ENCODE results near the gene ARHGAP28. TPM values are rescaled to one million over a fixed set of nuclear protein-coding genes. Genes with fewer than 3 reads are reported as not detected.
A peak's percentile ranks its signal among the peaks of the same experiment; 100 is the strongest.

ARHGAP28 gene
- total RNA-seq, 1 experiment from 2014 or later, result 9.2 TPM

- H2AK5ac ChIP-seq (ENCODE audit: insufficient read length, low read length), result no peak overlapping the region
- H4K8ac ChIP-seq (replicated peaks; ENCODE audit: insufficient read length, low read depth, low read length), result no peak overlapping the region
- peaks cover 39 to 52% of the 10 kb centered on the region in 2 experiments for H3K4me1 Mint-ChIP-seq
- no CpG with 5 or more reads among the region's 2 CpGs for WGBS (ENCODE audit: extremely low coverage, insufficient read length, low lambda C conversion rate)
- H3K18ac ChIP-seq (ENCODE audit: insufficient read length, low read depth, low read length), result no peak overlapping the region
- H2BK12ac ChIP-seq (ENCODE audit: insufficient read length, low read depth, low read length), result no peak overlapping the region
- H3K27me3 Mint-ChIP-seq (ENCODE audit: low read depth), result no peaks in the 10 kb centered on the region
- no peak overlapping the region for H2AFZ ChIP-seq (ENCODE audit: low read length)
- TF ChIP-seq, protein P1, sequence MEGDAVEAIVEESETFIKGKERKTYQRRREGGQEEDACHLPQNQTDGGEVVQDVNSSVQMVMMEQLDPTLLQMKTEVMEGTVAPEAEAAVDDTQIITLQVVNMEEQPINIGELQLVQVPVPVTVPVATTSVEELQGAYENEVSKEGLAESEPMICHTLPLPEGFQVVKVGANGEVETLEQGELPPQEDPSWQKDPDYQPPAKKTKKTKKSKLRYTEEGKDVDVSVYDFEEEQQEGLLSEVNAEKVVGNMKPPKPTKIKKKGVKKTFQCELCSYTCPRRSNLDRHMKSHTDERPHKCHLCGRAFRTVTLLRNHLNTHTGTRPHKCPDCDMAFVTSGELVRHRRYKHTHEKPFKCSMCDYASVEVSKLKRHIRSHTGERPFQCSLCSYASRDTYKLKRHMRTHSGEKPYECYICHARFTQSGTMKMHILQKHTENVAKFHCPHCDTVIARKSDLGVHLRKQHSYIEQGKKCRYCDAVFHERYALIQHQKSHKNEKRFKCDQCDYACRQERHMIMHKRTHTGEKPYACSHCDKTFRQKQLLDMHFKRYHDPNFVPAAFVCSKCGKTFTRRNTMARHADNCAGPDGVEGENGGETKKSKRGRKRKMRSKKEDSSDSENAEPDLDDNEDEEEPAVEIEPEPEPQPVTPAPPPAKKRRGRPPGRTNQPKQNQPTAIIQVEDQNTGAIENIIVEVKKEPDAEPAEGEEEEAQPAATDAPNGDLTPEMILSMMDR (conservative IDR thresholded peaks at IDR 0.05), result no peak
- H3K14ac ChIP-seq (ENCODE audit: insufficient read depth, low read length), result no peak overlapping the region
- H4K5ac ChIP-seq (ENCODE audit: insufficient read length, low read depth, low read length), result no peak overlapping the region
- H4K91ac ChIP-seq (ENCODE audit: insufficient read length, low read depth, low read length), result no peak overlapping the region
- no peaks in the 10 kb centered on the region for H3K79me1 ChIP-seq (ENCODE audit: insufficient read depth, low read depth, low read length, poor library complexity, severe bottlenecking)
- H2BK120ac ChIP-seq (ENCODE audit: low read depth, low read length, poor library complexity, severe bottlenecking), result no peak overlapping the region
- no peak for DNase-seq
- no peak overlapping the region for H3K4me3 Mint-ChIP-seq
- H3K9me3 Mint-ChIP-seq, result no peaks in the 10 kb centered on the region
- no peaks in the 10 kb centered on the region for H3K23me2 ChIP-seq (ENCODE audit: insufficient read length, low read depth, low read length, poor library complexity, severe bottlenecking)
- no peaks in the 10 kb centered on the region for H4K20me1 ChIP-seq (ENCODE audit: control insufficient read depth, insufficient read depth, insufficient read length)
- H2BK15ac ChIP-seq (ENCODE audit: low read depth, low read length), result no peak overlapping the region
- no peak overlapping the region for H2BK5ac ChIP-seq (ENCODE audit: insufficient read length, low read length)
- H3K23ac ChIP-seq (ENCODE audit: insufficient read length, low read depth, low read length), result no peak overlapping the region
- peak overlapping the region in 2 of 3 experiments; percentile 1 to 20; a peak in 2 of 7 replicates for H3K27ac Mint-ChIP-seq
- no peak overlapping the region for H3T11ph ChIP-seq (ENCODE audit: low read length)
- no peaks in the 10 kb centered on the region for H3K27me3 ChIP-seq (ENCODE audit: insufficient read depth, low read length)
- H3K79me2 ChIP-seq (ENCODE audit: insufficient read depth, low read length), result no peaks in the 10 kb centered on the region
- no peaks in the 10 kb centered on the region for H3K9me3 ChIP-seq (ENCODE audit: control insufficient read depth, low read depth, low read length)
- no peak overlapping the region for H3K56ac ChIP-seq (ENCODE audit: insufficient read length, low read depth, low read length)
- no peak overlapping the region for H3K27ac ChIP-seq (ENCODE audit: insufficient read length, low read depth, low read length)
- no peaks in the 10 kb centered on the region for H3K36me3 Mint-ChIP-seq (ENCODE audit: insufficient read depth in 1 of 3, low read depth in 3 of 3)
- no peak overlapping the region for H2BK20ac ChIP-seq (ENCODE audit: low read depth, low read length, poor library complexity, severe bottlenecking)
- H3K9ac ChIP-seq (ENCODE audit: extremely low read depth, insufficient read length, low read length), result no peak overlapping the region
- peaks cover 3% of the 10 kb centered on the region; the same call in 1 of the 2 replicates for H3K4me1 ChIP-seq (ENCODE audit: insufficient read depth, low read length)
- H3K4me2 ChIP-seq (ENCODE audit: insufficient read depth, insufficient read length, low read length), result no peak overlapping the region
- no peak overlapping the region for H3K4ac ChIP-seq (ENCODE audit: low read depth, low read length)
Measured at GRCh38 chr18:6759579-6759978, 30.1 kb downstream of the ARHGAP28 start.
